ENCODE measurements around the gene SV2C. TPM values are rescaled to one million over a fixed set of nuclear protein-coding genes. Genes with fewer than 3 reads are reported as not detected.

The SV2C gene
- total RNA-seq, 4 donors from 2014 or later: 0.87 to 1.7 (median 1.4) TPM

GRCh38 chr5:76125346-76125745 lies 42.2 kb downstream of the SV2C start:
- Histone ChIP-seq H3K27me3 (no peaks in the 10 kb centered on the region), H3K27ac (no peak overlapping the region), H3K4me1 (no peaks in the 10 kb centered on the region), H3K4me3 (no peak overlapping the region), H3K9me3 (no peaks in the 10 kb centered on the region), H3K36me3 (no peaks in the 10 kb centered on the region)
- no peak for DNase-seq (ENCODE audit: low spot score in 2 of 2)
- no peak for TF ChIP-seq CTCF (IDR thresholded peaks at IDR 0.05)
- TF ChIP-seq POLR2A (IDR thresholded peaks at IDR 0.05): no peak
- no peak for TF ChIP-seq EP300 (IDR thresholded peaks at IDR 0.05)

GRCh38 chr5:76125888-76126287 lies 42.7 kb downstream of the SV2C start:
- H3K27ac ChIP-seq: no peak overlapping the region
- H3K27me3 ChIP-seq: no peaks in the 10 kb centered on the region
- no peaks in the 10 kb centered on the region for H3K9me3 ChIP-seq
- no peaks in the 10 kb centered on the region for H3K4me1 ChIP-seq
- no peak overlapping the region for H3K4me3 ChIP-seq
- WGBS, 2 donors: 84 to 87% methylated on average over 3 of the region's 3 CpGs
- no peak for DNase-seq (ENCODE audit: low spot score in 2 of 2)
- TF ChIP-seq EP300 (IDR thresholded peaks at IDR 0.05): no peak
- TF ChIP-seq CTCF (IDR thresholded peaks at IDR 0.05): no peak
- no peak for TF ChIP-seq POLR2A (IDR thresholded peaks at IDR 0.05)
- no peaks in the 10 kb centered on the region for H3K36me3 ChIP-seq

DNA sequence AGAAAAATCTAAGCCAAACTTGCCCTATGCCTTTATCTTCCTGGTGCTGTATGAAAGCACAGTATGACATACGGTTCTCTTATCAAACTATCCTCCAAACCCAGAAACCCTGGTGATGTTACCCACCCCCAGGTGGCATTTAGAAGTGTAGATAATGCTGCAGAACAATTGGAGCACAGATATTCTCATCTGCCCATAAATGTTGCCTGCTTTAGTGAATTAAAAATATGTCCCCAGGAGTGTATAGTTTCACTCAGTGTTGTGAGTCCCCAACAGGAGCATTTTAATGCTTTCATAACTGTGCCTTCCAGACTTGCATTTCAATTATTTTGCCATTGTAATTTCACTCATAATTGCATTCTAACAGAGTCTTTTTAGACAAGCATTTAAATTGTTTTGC lies 50.8 kb downstream of the SV2C start:
- Histone ChIP-seq H3K27ac (no peak overlapping the region), H3K4me3 (no peak overlapping the region), H3K9me3 (no peaks in the 10 kb centered on the region), H3K4me1 (no peaks in the 10 kb centered on the region), H3K27me3 (no peaks in the 10 kb centered on the region), H3K36me3 (no peaks in the 10 kb centered on the region)
- no peak for DNase-seq (ENCODE audit: low spot score in 2 of 2)
- 71% methylated on average over 1 of the region's 1 CpG for WGBS, 2 donors
- TF ChIP-seq EP300 (IDR thresholded peaks at IDR 0.05) (no peak), CTCF (IDR thresholded peaks at IDR 0.05) (no peak), POLR2A (IDR thresholded peaks at IDR 0.05) (no peak)

GRCh38 chr5:76134646-76135045 lies 51.5 kb downstream of the SV2C start:
- Histone ChIP-seq H3K4me1 (no peaks in the 10 kb centered on the region), H3K9me3 (no peaks in the 10 kb centered on the region), H3K36me3 (no peaks in the 10 kb centered on the region), H3K27me3 (no peaks in the 10 kb centered on the region), H3K27ac (no peak overlapping the region), H3K4me3 (no peak overlapping the region)
- 74 to 87% methylated on average over 1 of the region's 1 CpG for WGBS, 2 donors
- no peak for DNase-seq (ENCODE audit: low spot score in 2 of 2)
- no peak for TF ChIP-seq EP300 (IDR thresholded peaks at IDR 0.05)
- TF ChIP-seq CTCF (IDR thresholded peaks at IDR 0.05): no peak
- no peak for TF ChIP-seq POLR2A (IDR thresholded peaks at IDR 0.05)

- Histone ChIP-seq H3K27ac (no peak overlapping the region), H3K27me3 (no peaks in the 10 kb centered on the region), H3K4me1 (no peaks in the 10 kb centered on the region), H3K9me3 (no peaks in the 10 kb centered on the region), H3K4me3 (no peak overlapping the region), H3K36me3 (no peaks in the 10 kb centered on the region)
- TF ChIP-seq CTCF (IDR thresholded peaks at IDR 0.05): no peak
- 62 to 72% methylated on average over 3 of the region's 3 CpGs for WGBS, 2 donors
- no peak for DNase-seq (ENCODE audit: low spot score in 2 of 2)
Observed at GRCh38 chr5:76137887-76138542, 54.8 kb downstream of the SV2C start.

Measured in tibial nerve (tissue), 4 donors.